GM23338 (cell line): ENCODE measurements around the gene CFAP92. TPM values are rescaled to one million over a fixed set of nuclear protein-coding genes. Genes with fewer than 3 reads are reported as not detected.

ENCODE experiments used
- ATAC-seq: fragments of 200-7000 bp; cut with Tn5 transposase; 3 replicates; pipeline ENCODE4 v1.9.1; 2020
- DNase-seq: peaks from one replicate; pipeline ENCODE4 v3.0.0-alpha.2; 2015; ENCODE audit warnings: low spot score
- H2AFZ ChIP-seq: fragments of 200-600 bp; sonication (generic); 2 replicates; pipeline ENCODE4 v1.8.0; 2016; ENCODE audit warnings: antibody characterized with exemption, mild to moderate bottlenecking, moderate library complexity
- H3F3A ChIP-seq: fragments of 200-600 bp; sonication (generic); replicated peaks from 2 replicates; pipeline ENCODE4 v1.8.0; 2017; ENCODE audit warnings: antibody characterized with exemption, mixed run types, low read depth
- H3K27ac ChIP-seq: fragments of 200-600 bp; sonication (generic); 2 replicates; pipeline ENCODE4 v1.6.1; 2016; ENCODE audit warnings: low read depth
- H3K27me3 ChIP-seq: fragments of 200-600 bp; sonication (generic); 2 replicates; pipeline ENCODE4 v1.8.0; 2016; ENCODE audit warnings: mild to moderate bottlenecking, mixed run types, moderate library complexity; ENCODE audit not compliant: insufficient read depth
- H3K36me3 ChIP-seq: fragments of 200-600 bp; sonication (generic); 2 replicates; pipeline ENCODE4 v1.8.0; 2016; ENCODE audit warnings: mild to moderate bottlenecking; ENCODE audit not compliant: insufficient read depth
- H3K4me1 ChIP-seq: fragments of 200-600 bp; sonication (generic); 2 replicates; pipeline ENCODE4 v1.8.0; 2016; ENCODE audit warnings: mild to moderate bottlenecking, moderate library complexity; ENCODE audit not compliant: insufficient read depth
- H3K4me2 ChIP-seq: fragments of 200-600 bp; sonication (generic); 2 replicates; pipeline ENCODE4 v1.7.1; 2017; ENCODE audit warnings: mixed run types
- H3K4me3 ChIP-seq: fragments of 200-600 bp; sonication (generic); 2 replicates; pipeline ENCODE4 v1.6.1; 2016; ENCODE audit warnings: mixed run types
- H3K79me2 ChIP-seq: fragments of 200-600 bp; sonication (generic); replicated peaks from 2 replicates; pipeline ENCODE4 v1.8.0; 2017; ENCODE audit warnings: mild to moderate bottlenecking; ENCODE audit not compliant: insufficient read depth
- H3K9me2 ChIP-seq: fragments of 200-600 bp; sonication (generic); 2 replicates; pipeline ENCODE4 v1.8.0; 2017; ENCODE audit not compliant: insufficient read depth
- H4K20me1 ChIP-seq: fragments of 200-600 bp; sonication (generic); replicated peaks from 2 replicates; pipeline ENCODE4 v1.8.0; 2017; ENCODE audit warnings: mild to moderate bottlenecking; ENCODE audit not compliant: insufficient read depth
- H3K27ac Mint-ChIP-seq: 2 replicates; pipeline ENCODE4 v1.8.0; 2020; ENCODE audit warnings: inconsistent platforms, mild to moderate bottlenecking, moderate library complexity, mixed read lengths
- H3K27me3 Mint-ChIP-seq: 3 replicates; pipeline ENCODE4 v1.8.0; 2022; ENCODE audit warnings: low read depth, mild to moderate bottlenecking, moderate library complexity, mixed read lengths, inconsistent platforms; ENCODE audit not compliant: insufficient read depth, poor library complexity
- H3K36me3 Mint-ChIP-seq: 3 replicates; pipeline ENCODE4 v1.8.0; 2021; ENCODE audit warnings: low read depth, mild to moderate bottlenecking, inconsistent platforms, moderate library complexity, mixed read lengths
- H3K4me1 Mint-ChIP-seq: 3 replicates; pipeline ENCODE4 v1.8.0; 2020; ENCODE audit warnings: mild to moderate bottlenecking, inconsistent platforms, mixed read lengths
- H3K4me3 Mint-ChIP-seq: 3 replicates; pipeline ENCODE4 v1.8.0; 2021; ENCODE audit warnings: moderate library complexity, mild to moderate bottlenecking, inconsistent platforms, mixed read lengths
- H3K9me3 Mint-ChIP-seq: 3 replicates; pipeline ENCODE4 v1.8.0; 2020; ENCODE audit warnings: moderate library complexity, mild to moderate bottlenecking, inconsistent platforms, mixed read lengths
- CREB1 ChIP-seq: fragments of 250-450 bp; sonication (Bioruptor Pico); IDR thresholded peaks from 2 replicates; pipeline ENCODE4 v1.5.0; 2020; ENCODE audit warnings: low read depth, mild to moderate bottlenecking, moderate library complexity
- EZH2 ChIP-seq: fragments of 200-600 bp; sonication (generic); IDR thresholded peaks from one replicate; pipeline ENCODE4 v1.8.0; 2017; ENCODE audit warnings: antibody characterized with exemption, mild to moderate bottlenecking, low read depth; ENCODE audit not compliant: unreplicated experiment
- EZH2phosphoT487 ChIP-seq: fragments of 200-600 bp; sonication (generic); IDR thresholded peaks from one replicate; pipeline ENCODE4 v1.8.1; 2018; ENCODE audit warnings: antibody characterized with exemption; ENCODE audit not compliant: unreplicated experiment
- JUNB ChIP-seq: IDR thresholded peaks from one replicate; pipeline ENCODE4 v1.6.1; 2016; ENCODE audit warnings: antibody characterized with exemption; ENCODE audit not compliant: unreplicated experiment
- POLR2AphosphoS5 ChIP-seq: IDR thresholded peaks from 2 replicates; pipeline ENCODE4 v1.6.1; 2016; ENCODE audit warnings: antibody characterized with exemption, low read depth
- STAT1 ChIP-seq: IDR thresholded peaks from one replicate; pipeline ENCODE4 v1.6.1; 2016; ENCODE audit warnings: antibody characterized with exemption; ENCODE audit not compliant: unreplicated experiment
- ZNF114 ChIP-seq: fragments of 250-450 bp; sonication (Bioruptor Pico); IDR thresholded peaks from 2 replicates; pipeline ENCODE4 v1.5.0; 2020; ENCODE audit warnings: mild to moderate bottlenecking, moderate library complexity
- polyA plus RNA-seq: library from polyadenylated mRNA; unstranded; fragments of >200 nt; fragmentation: Nextera tagmentation; extraction: Ambion mirVana; gene quantifications from 2 replicates; pipeline ENCODE4 v1.2.1, GENCODE V29; 2016
- total RNA-seq: library from RNA; depleted of rRNA; stranded (reverse); fragments of >200 nt; shearing (Covaris generic); gene quantifications from 2 replicates; pipeline ENCODE4 v1.2.3, GENCODE V29; 2014
- TF ChIP-seq, protein P1 (sequence below), 2 experiments: fragments of 200-600 bp in 1 of 2; sonication (generic) in 1 of 2; conservative IDR thresholded peaks; 2 replicates each; pipeline versions ENCODE4 v1.5.1 to v1.6.1; 2016 to 2017; ENCODE audit warnings: antibody characterized with exemption in 2 of 2, low read depth in 2 of 2, mild to moderate bottlenecking in 2 of 2, moderate library complexity in 1 of 2
- TF ChIP-seq, protein P2 (sequence below): IDR thresholded peaks from one replicate; pipeline ENCODE4 v1.6.1; 2018; ENCODE audit warnings: antibody characterized with exemption; ENCODE audit not compliant: unreplicated experiment
- TF ChIP-seq, protein P3 (sequence below): IDR thresholded peaks from 2 replicates; pipeline ENCODE4 v1.6.1; 2016; ENCODE audit warnings: antibody characterized with exemption

The CFAP92 gene
- total and polyA plus RNA-seq, 2 experiments from 2014 or later, result 1.6 to 2.3 TPM

DNA sequence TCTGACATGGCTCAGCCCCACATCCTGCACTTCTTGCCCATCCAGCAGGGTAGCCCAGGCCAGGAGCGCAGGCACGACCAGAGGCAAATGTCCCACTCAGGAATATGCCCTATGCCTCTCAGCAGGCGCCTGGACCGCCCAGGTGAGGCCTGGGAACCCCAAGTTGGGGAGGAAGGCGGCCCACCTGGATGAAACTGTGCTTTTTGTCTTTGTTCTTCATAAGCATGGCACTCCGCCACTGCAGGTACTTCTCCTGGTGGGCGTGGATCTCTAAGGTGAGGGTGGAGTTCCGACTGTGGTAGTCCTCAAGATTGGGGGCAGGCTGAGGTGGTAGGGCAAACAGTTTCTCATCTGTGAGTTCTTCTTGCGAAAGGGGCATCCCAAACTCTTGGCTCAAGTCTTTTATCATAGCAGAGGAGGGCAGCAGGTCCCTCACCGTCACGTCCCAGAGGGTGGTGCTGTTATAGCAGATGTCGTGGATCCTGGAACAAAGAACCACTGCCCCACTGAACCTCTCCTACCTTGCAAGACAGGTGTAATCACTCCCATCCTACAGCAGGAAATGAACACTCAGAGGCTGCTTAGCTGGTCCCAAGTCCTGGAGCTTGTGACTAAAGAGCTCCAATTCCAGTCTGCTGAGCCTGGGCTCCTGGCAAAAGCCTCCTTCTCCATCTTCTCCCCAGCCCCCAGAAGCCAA, 61.2 kb downstream of the CFAP92 start:
- ATAC-seq (no peak), DNase-seq (no peak)
- H3K4me3 ChIP-seq, result no peak overlapping the region

More for the DNA sequence above, 61.2 kb downstream of the CFAP92 start:
- TF ChIP-seq, protein P1, sequence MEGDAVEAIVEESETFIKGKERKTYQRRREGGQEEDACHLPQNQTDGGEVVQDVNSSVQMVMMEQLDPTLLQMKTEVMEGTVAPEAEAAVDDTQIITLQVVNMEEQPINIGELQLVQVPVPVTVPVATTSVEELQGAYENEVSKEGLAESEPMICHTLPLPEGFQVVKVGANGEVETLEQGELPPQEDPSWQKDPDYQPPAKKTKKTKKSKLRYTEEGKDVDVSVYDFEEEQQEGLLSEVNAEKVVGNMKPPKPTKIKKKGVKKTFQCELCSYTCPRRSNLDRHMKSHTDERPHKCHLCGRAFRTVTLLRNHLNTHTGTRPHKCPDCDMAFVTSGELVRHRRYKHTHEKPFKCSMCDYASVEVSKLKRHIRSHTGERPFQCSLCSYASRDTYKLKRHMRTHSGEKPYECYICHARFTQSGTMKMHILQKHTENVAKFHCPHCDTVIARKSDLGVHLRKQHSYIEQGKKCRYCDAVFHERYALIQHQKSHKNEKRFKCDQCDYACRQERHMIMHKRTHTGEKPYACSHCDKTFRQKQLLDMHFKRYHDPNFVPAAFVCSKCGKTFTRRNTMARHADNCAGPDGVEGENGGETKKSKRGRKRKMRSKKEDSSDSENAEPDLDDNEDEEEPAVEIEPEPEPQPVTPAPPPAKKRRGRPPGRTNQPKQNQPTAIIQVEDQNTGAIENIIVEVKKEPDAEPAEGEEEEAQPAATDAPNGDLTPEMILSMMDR (conservative IDR thresholded peaks at IDR 0.05; ENCODE audit: low read depth in 2 of 2), result no peak; a peak in 1 of 4 replicates
- TF ChIP-seq, protein P2, sequence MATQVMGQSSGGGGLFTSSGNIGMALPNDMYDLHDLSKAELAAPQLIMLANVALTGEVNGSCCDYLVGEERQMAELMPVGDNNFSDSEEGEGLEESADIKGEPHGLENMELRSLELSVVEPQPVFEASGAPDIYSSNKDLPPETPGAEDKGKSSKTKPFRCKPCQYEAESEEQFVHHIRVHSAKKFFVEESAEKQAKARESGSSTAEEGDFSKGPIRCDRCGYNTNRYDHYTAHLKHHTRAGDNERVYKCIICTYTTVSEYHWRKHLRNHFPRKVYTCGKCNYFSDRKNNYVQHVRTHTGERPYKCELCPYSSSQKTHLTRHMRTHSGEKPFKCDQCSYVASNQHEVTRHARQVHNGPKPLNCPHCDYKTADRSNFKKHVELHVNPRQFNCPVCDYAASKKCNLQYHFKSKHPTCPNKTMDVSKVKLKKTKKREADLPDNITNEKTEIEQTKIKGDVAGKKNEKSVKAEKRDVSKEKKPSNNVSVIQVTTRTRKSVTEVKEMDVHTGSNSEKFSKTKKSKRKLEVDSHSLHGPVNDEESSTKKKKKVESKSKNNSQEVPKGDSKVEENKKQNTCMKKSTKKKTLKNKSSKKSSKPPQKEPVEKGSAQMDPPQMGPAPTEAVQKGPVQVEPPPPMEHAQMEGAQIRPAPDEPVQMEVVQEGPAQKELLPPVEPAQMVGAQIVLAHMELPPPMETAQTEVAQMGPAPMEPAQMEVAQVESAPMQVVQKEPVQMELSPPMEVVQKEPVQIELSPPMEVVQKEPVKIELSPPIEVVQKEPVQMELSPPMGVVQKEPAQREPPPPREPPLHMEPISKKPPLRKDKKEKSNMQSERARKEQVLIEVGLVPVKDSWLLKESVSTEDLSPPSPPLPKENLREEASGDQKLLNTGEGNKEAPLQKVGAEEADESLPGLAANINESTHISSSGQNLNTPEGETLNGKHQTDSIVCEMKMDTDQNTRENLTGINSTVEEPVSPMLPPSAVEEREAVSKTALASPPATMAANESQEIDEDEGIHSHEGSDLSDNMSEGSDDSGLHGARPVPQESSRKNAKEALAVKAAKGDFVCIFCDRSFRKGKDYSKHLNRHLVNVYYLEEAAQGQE, result no peak
- no peak for TF ChIP-seq ZNF114 (CRISPR knock-in tag)
- no peak for TF ChIP-seq JUNB
- TF ChIP-seq EZH2phosphoT487, result no peak
- TF ChIP-seq, protein P3, sequence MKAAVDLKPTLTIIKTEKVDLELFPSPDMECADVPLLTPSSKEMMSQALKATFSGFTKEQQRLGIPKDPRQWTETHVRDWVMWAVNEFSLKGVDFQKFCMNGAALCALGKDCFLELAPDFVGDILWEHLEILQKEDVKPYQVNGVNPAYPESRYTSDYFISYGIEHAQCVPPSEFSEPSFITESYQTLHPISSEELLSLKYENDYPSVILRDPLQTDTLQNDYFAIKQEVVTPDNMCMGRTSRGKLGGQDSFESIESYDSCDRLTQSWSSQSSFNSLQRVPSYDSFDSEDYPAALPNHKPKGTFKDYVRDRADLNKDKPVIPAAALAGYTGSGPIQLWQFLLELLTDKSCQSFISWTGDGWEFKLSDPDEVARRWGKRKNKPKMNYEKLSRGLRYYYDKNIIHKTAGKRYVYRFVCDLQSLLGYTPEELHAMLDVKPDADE, result no peak
- no peak for TF ChIP-seq EZH2
- no peak for TF ChIP-seq POLR2AphosphoS5
- no peak for TF ChIP-seq CREB1
- no peak for TF ChIP-seq STAT1
- H3K36me3 ChIP-seq, result no peaks in the 10 kb centered on the region
- no peaks in the 10 kb centered on the region for H4K20me1 ChIP-seq
- H3K4me1 ChIP-seq, result no peaks in the 10 kb centered on the region
- H3K9me3 Mint-ChIP-seq, result peaks cover 19% of the 10 kb centered on the region
- no peak overlapping the region for H3K27ac Mint-ChIP-seq
- no peaks in the 10 kb centered on the region for H3F3A ChIP-seq
- H3K36me3 Mint-ChIP-seq, result peaks cover 4% of the 10 kb centered on the region; the same call in 1 of the 3 replicates
- no peaks in the 10 kb centered on the region for H3K79me2 ChIP-seq
- H3K4me3 Mint-ChIP-seq, result no peak overlapping the region
- no peaks in the 10 kb centered on the region for H3K27me3 ChIP-seq
- H3K4me2 ChIP-seq, result no peak overlapping the region
- H3K4me1 Mint-ChIP-seq, result no peaks in the 10 kb centered on the region
- no peaks in the 10 kb centered on the region for H3K9me2 ChIP-seq
- H2AFZ ChIP-seq, result no peak overlapping the region
- no peak overlapping the region for H3K27ac ChIP-seq
- peaks cover 4% of the 10 kb centered on the region for H3K27me3 Mint-ChIP-seq
